Neural cell (in vitro differentiated cells): ENCODE measurements around the gene SURF1.

Experiments
- CTCF ChIP-seq: fragments of 450-650 bp; IDR thresholded peaks from 2 replicates; pipeline ENCODE4 v1.5.1; 2014; ENCODE audit warnings: antibody characterized with exemption, mild to moderate bottlenecking, moderate library complexity; ENCODE audit not compliant: poor library complexity, severe bottlenecking
- EP300 ChIP-seq: fragments of 450-650 bp; conservative IDR thresholded peaks from 2 replicates; pipeline ENCODE4 v1.6.1; 2014; ENCODE audit warnings: antibody characterized with exemption, mild to moderate bottlenecking, moderate library complexity; ENCODE audit not compliant: poor library complexity, severe bottlenecking
- EZH2 ChIP-seq: fragments of 200-600, 300-800 bp; shearing (Covaris generic), sonication (generic); IDR thresholded peaks from 2 replicates; pipeline ENCODE4 v1.6.1; 2014; ENCODE audit warnings: antibody characterized with exemption, low read length, borderline replicate concordance, mild to moderate bottlenecking; ENCODE audit not compliant: insufficient read depth, poor library complexity, severe bottlenecking
- MXI1 ChIP-seq: fragments of 450-650 bp; conservative IDR thresholded peaks from 2 replicates; pipeline ENCODE4 v1.6.1; 2014; ENCODE audit warnings: antibody characterized with exemption, mild to moderate bottlenecking; ENCODE audit not compliant: poor library complexity, severe bottlenecking
- POLR2AphosphoS5 ChIP-seq: IDR thresholded peaks from 2 replicates; pipeline ENCODE4 v1.6.1; 2012
- RAD21 ChIP-seq: fragments of 450-650 bp; conservative IDR thresholded peaks from 2 replicates; pipeline ENCODE4 v1.6.1; 2014; ENCODE audit warnings: antibody characterized with exemption, mild to moderate bottlenecking, moderate library complexity
- REST ChIP-seq: IDR thresholded peaks from 2 replicates; pipeline ENCODE4 v1.6.1; 2012; ENCODE audit warnings: borderline replicate concordance
- SMC3 ChIP-seq: fragments of 450-650 bp; conservative IDR thresholded peaks from 2 replicates; pipeline ENCODE4 v1.6.1; 2014; ENCODE audit warnings: antibody characterized with exemption, mild to moderate bottlenecking, moderate library complexity; ENCODE audit not compliant: poor library complexity
- TAF1 ChIP-seq: IDR thresholded peaks from 2 replicates; pipeline ENCODE4 v1.6.1; 2012; ENCODE audit warnings: low read depth

- no peak for TF ChIP-seq CTCF
- no peak for TF ChIP-seq RAD21
- no peak for TF ChIP-seq EZH2
- no peak for TF ChIP-seq POLR2AphosphoS5
- no peak for TF ChIP-seq TAF1
- TF ChIP-seq EP300 = no peak
- TF ChIP-seq REST = no peak
- no peak for TF ChIP-seq SMC3
- no peak for TF ChIP-seq MXI1
These were observed 24.4 kb upstream of the SURF1 start for GRCh38 chr9:133380734-133381133.
